GM18517 (cell line): Measurements from ENCODE around the gene DNER.

Source experiments
- ATAC-seq: cut with Tn5 transposase; IDR thresholded peaks from one replicate; pipeline ENCODE4 v1.9.1; 2021; ENCODE audit warnings: mild to moderate bottlenecking, moderate library complexity; ENCODE audit not compliant: unreplicated experiment

DNER gene

GRCh38 chr2:229445501-229446211, 268.7 kb downstream of the DNER start:
- no peak for ATAC-seq

GRCh38 chr2:229445019-229445418, 269.3 kb downstream of the DNER start:
- ATAC-seq = no peak

- ATAC-seq = no peak
These were observed 270.6 kb downstream of the DNER start for GRCh38 chr2:229443546-229444268.

GRCh38 chr2:229443141-229443540, 271.2 kb downstream of the DNER start:
- no peak for ATAC-seq

- ATAC-seq = no peak
These were observed 275.8 kb downstream of the DNER start for GRCh38 chr2:229438430-229439159.

- ATAC-seq = no peak
These were observed 276.9 kb downstream of the DNER start for GRCh38 chr2:229437467-229437866.

- ATAC-seq = no peak
These were observed 280.2 kb downstream of the DNER start for GRCh38 chr2:229434187-229434586.

GRCh38 chr2:229433351-229433750, 281.0 kb downstream of the DNER start:
- no peak for ATAC-seq

- ATAC-seq = no peak
These were observed 282.9 kb downstream of the DNER start for GRCh38 chr2:229431327-229431954.

GRCh38 chr2:229429589-229429988, 284.8 kb downstream of the DNER start:
- no peak for ATAC-seq

- ATAC-seq = no peak
These were observed 287.9 kb downstream of the DNER start for GRCh38 chr2:229426464-229426863.

- no peak for ATAC-seq
These were observed 288.8 kb downstream of the DNER start for GRCh38 chr2:229425598-229425997.

GRCh38 chr2:229422063-229422462, 292.3 kb downstream of the DNER start:
- no peak for ATAC-seq

- ATAC-seq = no peak
These were observed 295.2 kb downstream of the DNER start for GRCh38 chr2:229419158-229419557.

- ATAC-seq = no peak
These were observed 296.4 kb downstream of the DNER start for GRCh38 chr2:229417916-229418315.

- ATAC-seq = no peak
These were observed 297.2 kb downstream of the DNER start for GRCh38 chr2:229417176-229417575.

- no peak for ATAC-seq
These were observed 298.1 kb downstream of the DNER start for GRCh38 chr2:229416116-229416694.

GRCh38 chr2:229414631-229415030, 299.7 kb downstream of the DNER start:
- no peak for ATAC-seq

GRCh38 chr2:229412686-229413085, 301.7 kb downstream of the DNER start:
- no peak for ATAC-seq

- no peak for ATAC-seq
These were observed 303.4 kb downstream of the DNER start for GRCh38 chr2:229410946-229411345.

- no peak for ATAC-seq
These were observed 304.1 kb downstream of the DNER start for GRCh38 chr2:229410264-229410663.
